Sigmoid colon (tissue), 4 donors: ENCODE measurements around the gene PIAS2.
"Not testable (repeated sequence)": the region's sequence is repeated elsewhere in the genome, so short reads cannot be mapped to it uniquely, and the experiment has no call there.

Experiments
- POLR2A ChIP-seq, 2 donors: fragments of 450-650 bp; IDR thresholded peaks; one replicate each; pipeline ENCODE4 v1.6.1; 2016; ENCODE audit warnings: antibody characterized with exemption in 2 of 2, mild to moderate bottlenecking in 2 of 2, moderate library complexity in 2 of 2
- POLR2AphosphoS5 ChIP-seq, 4 donors: sonication (generic); formaldehyde crosslinking; IDR thresholded peaks; one replicate each; pipeline ENCODE4 v1.6.1; 2017; ENCODE audit warnings: antibody characterized with exemption in 4 of 4
- TF ChIP-seq, protein P1 (sequence below), 4 experiments: fragments of 450-650 bp in 3 of 4; fragments of 200-600 bp in 1 of 4; IDR thresholded peaks; one replicate each; pipeline ENCODE4 v1.5.1; 2016 to 2019; ENCODE audit warnings: antibody characterized with exemption in 4 of 4, mild to moderate bottlenecking in 3 of 4, moderate library complexity in 2 of 4

- TF ChIP-seq, protein P1, sequence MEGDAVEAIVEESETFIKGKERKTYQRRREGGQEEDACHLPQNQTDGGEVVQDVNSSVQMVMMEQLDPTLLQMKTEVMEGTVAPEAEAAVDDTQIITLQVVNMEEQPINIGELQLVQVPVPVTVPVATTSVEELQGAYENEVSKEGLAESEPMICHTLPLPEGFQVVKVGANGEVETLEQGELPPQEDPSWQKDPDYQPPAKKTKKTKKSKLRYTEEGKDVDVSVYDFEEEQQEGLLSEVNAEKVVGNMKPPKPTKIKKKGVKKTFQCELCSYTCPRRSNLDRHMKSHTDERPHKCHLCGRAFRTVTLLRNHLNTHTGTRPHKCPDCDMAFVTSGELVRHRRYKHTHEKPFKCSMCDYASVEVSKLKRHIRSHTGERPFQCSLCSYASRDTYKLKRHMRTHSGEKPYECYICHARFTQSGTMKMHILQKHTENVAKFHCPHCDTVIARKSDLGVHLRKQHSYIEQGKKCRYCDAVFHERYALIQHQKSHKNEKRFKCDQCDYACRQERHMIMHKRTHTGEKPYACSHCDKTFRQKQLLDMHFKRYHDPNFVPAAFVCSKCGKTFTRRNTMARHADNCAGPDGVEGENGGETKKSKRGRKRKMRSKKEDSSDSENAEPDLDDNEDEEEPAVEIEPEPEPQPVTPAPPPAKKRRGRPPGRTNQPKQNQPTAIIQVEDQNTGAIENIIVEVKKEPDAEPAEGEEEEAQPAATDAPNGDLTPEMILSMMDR (IDR thresholded peaks at IDR 0.05): not testable (repeated sequence)
- not testable (repeated sequence) for TF ChIP-seq POLR2A, POLR2AphosphoS5 (IDR thresholded peaks at IDR 0.05)
Observed at GRCh38 chr18:46964579-46965293, 47.4 kb upstream of the PIAS2 start.
